Activated CD8-positive, alpha-beta T cell treated with anti-CD3 and anti-CD28 coated beads for 36 hours (primary cell): ENCODE results near the gene CCDC159. TPM values are rescaled to one million over a fixed set of nuclear protein-coding genes. Genes with fewer than 3 reads are reported as not detected.

ENCODE experiments used
- ATAC-seq: fragments of 200-7000 bp; cut with Tn5 transposase; one replicate; pipeline ENCODE4 v1.10.0; 2021; ENCODE audit warnings: mild to moderate bottlenecking, moderate library complexity
- CTCF ChIA-PET: fragments of 350-600 bp; sonication (Branson Sonifier 250); formaldehyde crosslinking; loops from one replicate; lab custom pipeline; 2021; ENCODE audit warnings: antibody characterized with exemption; lab: Charles Lee
- POLR2A ChIA-PET: fragments of 350-600 bp; sonication (Branson Sonifier 250); formaldehyde crosslinking; loops from one replicate; lab custom pipeline; 2021; ENCODE audit warnings: antibody characterized with exemption; lab: Charles Lee
- DNase-seq: peaks from one replicate; pipeline ENCODE4 v3.0.0-alpha.2; 2020
- H3K27ac Mint-ChIP-seq: one replicate; pipeline ENCODE4 v1.8.0; 2021; ENCODE audit warnings: mild to moderate bottlenecking, mixed read lengths
- H3K27me3 Mint-ChIP-seq: one replicate; pipeline ENCODE4 v1.8.0; 2021; ENCODE audit warnings: mixed read lengths
- H3K36me3 Mint-ChIP-seq: one replicate; pipeline ENCODE4 v1.8.0; 2021; ENCODE audit warnings: low read depth, mixed read lengths
- H3K4me1 Mint-ChIP-seq: one replicate; pipeline ENCODE4 v1.8.0; 2021; ENCODE audit warnings: low read depth, mixed read lengths
- H3K4me3 Mint-ChIP-seq: one replicate; pipeline ENCODE4 v1.8.0; 2021; ENCODE audit warnings: mild to moderate bottlenecking, moderate library complexity, mixed read lengths
- H3K9me3 Mint-ChIP-seq: one replicate; pipeline ENCODE4 v1.8.0; 2021; ENCODE audit warnings: mixed read lengths
- CTCF ChIP-seq: fragments of 200-600 bp; IDR thresholded peaks from one replicate; pipeline ENCODE4 v1.8.0; 2022; ENCODE audit warnings: antibody characterized with exemption, mild to moderate bottlenecking
- intact Hi-C: fragments of 100-400 bp; cut with micrococcal nuclease; formaldehyde crosslinking; loops from one replicate; pipeline ENCODE4 v1.10.0; 2022
- total RNA-seq, 2 experiments: library from RNA; stranded (reverse); gene quantifications; one replicate each; pipeline ENCODE4 v1.2.3, GENCODE V29; 2021

CCDC159 gene
- total RNA-seq, 2 experiments from 2014 or later: 9.7 to 10.5 TPM

DNA sequence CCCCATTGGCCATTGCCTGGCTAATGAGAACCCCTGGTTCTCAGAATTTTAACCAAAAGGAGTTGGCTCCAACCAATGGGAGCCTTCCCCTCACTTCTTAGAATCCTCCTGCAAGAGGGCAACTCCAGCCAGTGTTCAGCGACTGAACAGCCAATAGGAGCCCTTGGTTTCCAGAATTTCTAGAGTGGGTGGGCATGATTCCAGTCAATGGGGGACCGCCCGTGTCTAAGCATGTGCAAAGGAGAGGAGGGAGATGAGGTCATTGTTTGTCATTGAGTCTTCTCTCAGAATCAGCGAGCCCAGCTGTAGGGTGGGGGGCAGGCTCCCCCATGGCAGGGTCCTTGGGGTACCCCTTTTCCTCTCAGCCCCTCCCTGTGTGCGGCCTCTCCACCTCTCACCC, 18.6 kb downstream of the CCDC159 start:
- DNase-seq (no peak), ATAC-seq (no peak)
- no peaks in the 10 kb centered on the region for H3K4me1 Mint-ChIP-seq
- ChIA-PET CTCF (no interaction called here), POLR2A (no interaction called here)
- H3K27me3 Mint-ChIP-seq: no peaks in the 10 kb centered on the region
- TF ChIP-seq CTCF: no peak
- H3K9me3 Mint-ChIP-seq: no peaks in the 10 kb centered on the region
- H3K27ac Mint-ChIP-seq: no peak overlapping the region
- intact Hi-C loops: no loop called here
- H3K4me3 Mint-ChIP-seq: no peak overlapping the region
- peaks cover 11% of the 10 kb centered on the region for H3K36me3 Mint-ChIP-seq

GRCh38 chr19:11365557-11366117, 19.3 kb downstream of the CCDC159 start:
- no peak for ATAC-seq
- no peak for TF ChIP-seq CTCF
- no peaks in the 10 kb centered on the region for H3K4me1 Mint-ChIP-seq
- no peaks in the 10 kb centered on the region for H3K9me3 Mint-ChIP-seq
- H3K36me3 Mint-ChIP-seq: peaks cover 12% of the 10 kb centered on the region
- no peaks in the 10 kb centered on the region for H3K27me3 Mint-ChIP-seq
- no peak for DNase-seq
- H3K4me3 Mint-ChIP-seq: no peak overlapping the region
- CTCF ChIA-PET: no interaction called here
- no peak overlapping the region for H3K27ac Mint-ChIP-seq
- POLR2A ChIA-PET: no interaction called here
- intact Hi-C loops: no loop called here

DNA sequence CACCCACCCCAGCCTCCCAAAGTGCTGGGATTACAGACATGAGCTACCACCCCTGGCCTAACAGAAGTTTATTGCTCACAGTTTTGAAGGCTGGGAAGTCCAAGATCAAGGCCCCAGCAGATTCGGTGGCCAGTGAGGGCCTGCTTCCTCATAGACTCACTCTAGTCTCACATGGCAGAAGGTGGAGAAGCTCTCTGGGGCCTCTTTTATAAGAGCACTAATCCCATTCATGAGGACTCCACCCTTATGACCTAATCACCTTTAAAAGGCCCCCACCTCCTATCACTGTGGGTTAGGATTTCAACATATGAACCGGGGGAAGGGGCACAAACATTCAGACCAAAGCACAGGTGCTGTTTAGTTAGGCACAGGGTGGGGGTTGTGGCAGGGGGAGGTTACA, 21.2 kb downstream of the CCDC159 start:
- Mint-ChIP-seq H3K9me3 (no peaks in the 10 kb centered on the region), H3K4me1 (no peaks in the 10 kb centered on the region), H3K27ac (no peak overlapping the region), H3K27me3 (no peaks in the 10 kb centered on the region), H3K4me3 (no peak overlapping the region), H3K36me3 (peaks cover 18% of the 10 kb centered on the region)
- ATAC-seq: no peak
- no peak for DNase-seq
- no peak for TF ChIP-seq CTCF
- ChIA-PET POLR2A (interaction anchor here (0.8 kb wide), 1 partner anchor 30 kb away, joined by 3 read pairs; no protein-coding TSS in a partner anchor), CTCF (interaction anchor here (1.3 to 1.4 kb wide), 2 partner anchors 13 to 242 kb away, joined by 3 to 14 read pairs; no protein-coding TSS in a partner anchor)
- intact Hi-C loops: no loop called here

- H3K4me3 Mint-ChIP-seq: no peak overlapping the region
- no peak for ATAC-seq
- peaks cover 7% of the 10 kb centered on the region for H3K4me1 Mint-ChIP-seq
- peaks cover 21% of the 10 kb centered on the region for H3K36me3 Mint-ChIP-seq
- H3K27me3 Mint-ChIP-seq: no peaks in the 10 kb centered on the region
- intact Hi-C loops: no loop called here
- no peak for DNase-seq
- ChIA-PET CTCF (interaction anchor here (0.7 kb wide), 3 partner anchors 11 to 112 kb away, joined by 3 read pairs; partner anchors contain the start of genes CCDC159 and TMEM205), POLR2A (no interaction called here)
- no peak overlapping the region for H3K27ac Mint-ChIP-seq
- H3K9me3 Mint-ChIP-seq: no peaks in the 10 kb centered on the region
- no peak for TF ChIP-seq CTCF
Measured at GRCh38 chr19:11370744-11371143, 24.4 kb downstream of the CCDC159 start.

- peaks cover 31% of the 10 kb centered on the region for H3K36me3 Mint-ChIP-seq
- ChIA-PET CTCF (interaction anchor here (1.4 kb wide), 1 partner anchor 130 kb away, joined by 4 read pairs; no protein-coding TSS in a partner anchor), POLR2A (interaction anchor here (0.6 to 2.6 kb wide), 3 partner anchors 27 to 268 kb away, joined by 3 to 9 read pairs (median 4); partner anchors contain the start of genes CCDC159 and TMEM205)
- H3K27me3 Mint-ChIP-seq: no peaks in the 10 kb centered on the region
- no peak overlapping the region for H3K4me3 Mint-ChIP-seq
- no peak for TF ChIP-seq CTCF
- H3K9me3 Mint-ChIP-seq: no peaks in the 10 kb centered on the region
- no peak overlapping the region for H3K27ac Mint-ChIP-seq
- DNase-seq (no peak), ATAC-seq (no peak)
- peaks cover 25% of the 10 kb centered on the region for H3K4me1 Mint-ChIP-seq
- intact Hi-C loops: no loop called here
Measured at GRCh38 chr19:11373166-11373884, 27.0 kb downstream of the CCDC159 start.
